Femur (tissue), 1 donor: Measurements from ENCODE around the gene SLC1A2.
A peak's percentile ranks its signal among the peaks of the same experiment; 100 is the strongest.

Source experiments
- DNase-seq: peaks from one replicate; pipeline ENCODE4 v3.0.0-alpha.2; 2017

Gene SLC1A2

GRCh38 chr11:35347921-35348331, 71.4 kb downstream of the SLC1A2 start:
- no peak for DNase-seq

- DNase-seq = no peak
Observed at GRCh38 chr11:35347173-35347878, 72.0 kb downstream of the SLC1A2 start.

GRCh38 chr11:35346472-35347156, 72.7 kb downstream of the SLC1A2 start:
- DNase-seq = no peak

- DNase-seq = peak; percentile 33
Observed at GRCh38 chr11:35344681-35345574, 74.4 kb downstream of the SLC1A2 start.

- DNase-seq = no peak
Observed at GRCh38 chr11:35343033-35343598, 76.2 kb downstream of the SLC1A2 start.

- no peak for DNase-seq
Observed at GRCh38 chr11:35340715-35341114, 78.6 kb downstream of the SLC1A2 start.

GRCh38 chr11:35340071-35340470, 79.3 kb downstream of the SLC1A2 start:
- no peak for DNase-seq

GRCh38 chr11:35338921-35339320, 80.4 kb downstream of the SLC1A2 start:
- no peak for DNase-seq

- no peak for DNase-seq
Observed at GRCh38 chr11:35337914-35338305, 81.4 kb downstream of the SLC1A2 start.

- no peak for DNase-seq
Observed at GRCh38 chr11:35337136-35337913, 82.0 kb downstream of the SLC1A2 start.

GRCh38 chr11:35336726-35337125, 82.6 kb downstream of the SLC1A2 start:
- no peak for DNase-seq

GRCh38 chr11:35335226-35335625, 84.1 kb downstream of the SLC1A2 start:
- no peak for DNase-seq

- DNase-seq = no peak
Observed at GRCh38 chr11:35334385-35335090, 84.8 kb downstream of the SLC1A2 start.

GRCh38 chr11:35332524-35332923, 86.8 kb downstream of the SLC1A2 start:
- DNase-seq = no peak

GRCh38 chr11:35330931-35331330, 88.4 kb downstream of the SLC1A2 start:
- no peak for DNase-seq

- DNase-seq = no peak
Observed at GRCh38 chr11:35330156-35330889, 89.0 kb downstream of the SLC1A2 start.

GRCh38 chr11:35327829-35328228, 91.5 kb downstream of the SLC1A2 start:
- no peak for DNase-seq

- no peak for DNase-seq
Observed at GRCh38 chr11:35326266-35326879, 93.0 kb downstream of the SLC1A2 start.

- DNase-seq = no peak
Observed at GRCh38 chr11:35324981-35325380, 94.4 kb downstream of the SLC1A2 start.

- DNase-seq = no peak
Observed at GRCh38 chr11:35324183-35324886, 95.0 kb downstream of the SLC1A2 start.
